ENCODE measurements around the gene CTNND1.

Gene CTNND1

DNA sequence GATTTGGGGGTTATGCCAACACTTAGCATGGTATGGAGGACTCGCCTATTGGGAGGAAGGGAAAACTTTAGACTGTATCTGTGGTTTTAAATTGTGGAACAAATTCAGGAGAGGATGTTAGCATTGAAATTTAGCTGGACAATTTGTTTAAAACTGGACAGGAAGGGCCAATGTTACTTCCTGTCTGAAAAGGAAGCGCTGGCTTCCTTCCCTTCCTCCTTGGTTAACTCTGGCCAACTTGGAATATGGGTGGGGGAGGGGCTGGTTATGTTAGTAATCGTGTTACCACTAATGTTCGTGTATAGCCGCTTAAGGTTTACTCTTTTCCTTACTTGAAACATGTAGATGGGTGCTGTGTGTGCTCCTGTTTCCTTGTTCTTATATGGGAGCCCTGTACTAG, 13.9 kb downstream of the CTNND1 start:
- no peak for TF ChIP-seq EZH2phosphoT487 (conservative IDR thresholded peaks at IDR 0.05; ENCODE audit: low read length)
- TF ChIP-seq, protein P1, sequence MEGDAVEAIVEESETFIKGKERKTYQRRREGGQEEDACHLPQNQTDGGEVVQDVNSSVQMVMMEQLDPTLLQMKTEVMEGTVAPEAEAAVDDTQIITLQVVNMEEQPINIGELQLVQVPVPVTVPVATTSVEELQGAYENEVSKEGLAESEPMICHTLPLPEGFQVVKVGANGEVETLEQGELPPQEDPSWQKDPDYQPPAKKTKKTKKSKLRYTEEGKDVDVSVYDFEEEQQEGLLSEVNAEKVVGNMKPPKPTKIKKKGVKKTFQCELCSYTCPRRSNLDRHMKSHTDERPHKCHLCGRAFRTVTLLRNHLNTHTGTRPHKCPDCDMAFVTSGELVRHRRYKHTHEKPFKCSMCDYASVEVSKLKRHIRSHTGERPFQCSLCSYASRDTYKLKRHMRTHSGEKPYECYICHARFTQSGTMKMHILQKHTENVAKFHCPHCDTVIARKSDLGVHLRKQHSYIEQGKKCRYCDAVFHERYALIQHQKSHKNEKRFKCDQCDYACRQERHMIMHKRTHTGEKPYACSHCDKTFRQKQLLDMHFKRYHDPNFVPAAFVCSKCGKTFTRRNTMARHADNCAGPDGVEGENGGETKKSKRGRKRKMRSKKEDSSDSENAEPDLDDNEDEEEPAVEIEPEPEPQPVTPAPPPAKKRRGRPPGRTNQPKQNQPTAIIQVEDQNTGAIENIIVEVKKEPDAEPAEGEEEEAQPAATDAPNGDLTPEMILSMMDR (IDR thresholded peaks at IDR 0.05; ENCODE audit: insufficient read depth, low read length, poor library complexity, severe bottlenecking): no peak
- Histone ChIP-seq H3K27ac (ENCODE audit: low read depth, low read length) (no peak overlapping the region), H4K20me1 (ENCODE audit: low read depth, low read length) (no peaks in the 10 kb centered on the region), H3K9me3 (ENCODE audit: insufficient read depth, low read length) (no peaks in the 10 kb centered on the region), H3K9me2 (replicated peaks; ENCODE audit: insufficient read depth, low read length) (no peaks in the 10 kb centered on the region), H3K79me2 (ENCODE audit: insufficient read depth, low read length) (no peaks in the 10 kb centered on the region), H2AFZ (ENCODE audit: low read depth, low read length, severe bottlenecking) (no peak overlapping the region), H3K9ac (ENCODE audit: low read length) (no peak overlapping the region), H3K4me3 (ENCODE audit: insufficient read depth, low read length, poor library complexity, severe bottlenecking) (no peak overlapping the region), H3K4me2 (ENCODE audit: low read depth, low read length, poor library complexity, severe bottlenecking) (no peak overlapping the region), H3F3A (ENCODE audit: insufficient read depth) (no peaks in the 10 kb centered on the region), H3K27me3 (ENCODE audit: low read length) (no peaks in the 10 kb centered on the region), H3K36me3 (ENCODE audit: low read length) (no peaks in the 10 kb centered on the region)

GRCh38 chr11:57776031-57776521, 14.5 kb downstream of the CTNND1 start:
- Histone ChIP-seq H3K27ac (ENCODE audit: low read depth, low read length) (no peak overlapping the region), H3K9me2 (replicated peaks; ENCODE audit: insufficient read depth, low read length) (no peaks in the 10 kb centered on the region), H3K4me2 (ENCODE audit: low read depth, low read length, poor library complexity, severe bottlenecking) (no peak overlapping the region), H3K36me3 (ENCODE audit: low read length) (no peaks in the 10 kb centered on the region), H3K79me2 (ENCODE audit: insufficient read depth, low read length) (no peaks in the 10 kb centered on the region), H3K9ac (ENCODE audit: low read length) (no peak overlapping the region), H3F3A (ENCODE audit: insufficient read depth) (no peaks in the 10 kb centered on the region), H2AFZ (ENCODE audit: low read depth, low read length, severe bottlenecking) (no peak overlapping the region), H3K9me3 (ENCODE audit: insufficient read depth, low read length) (no peaks in the 10 kb centered on the region), H3K27me3 (ENCODE audit: low read length) (no peaks in the 10 kb centered on the region), H3K4me3 (ENCODE audit: insufficient read depth, low read length, poor library complexity, severe bottlenecking) (no peak overlapping the region), H4K20me1 (ENCODE audit: low read depth, low read length) (no peaks in the 10 kb centered on the region)
- TF ChIP-seq, protein P1 (IDR thresholded peaks at IDR 0.05; ENCODE audit: insufficient read depth, low read length, poor library complexity, severe bottlenecking): no peak

GRCh38 chr11:57776577-57777210, 15.1 kb downstream of the CTNND1 start:
- no peaks in the 10 kb centered on the region for H3K9me2 ChIP-seq (replicated peaks; ENCODE audit: insufficient read depth, low read length)
- no peaks in the 10 kb centered on the region for H3K27me3 ChIP-seq (ENCODE audit: low read length)
- H3K36me3 ChIP-seq (ENCODE audit: low read length): no peaks in the 10 kb centered on the region
- H3K27ac ChIP-seq (ENCODE audit: low read depth, low read length): no peak overlapping the region
- no peaks in the 10 kb centered on the region for H4K20me1 ChIP-seq (ENCODE audit: low read depth, low read length)
- H3K79me2 ChIP-seq (ENCODE audit: insufficient read depth, low read length): no peaks in the 10 kb centered on the region
- TF ChIP-seq, protein P1 (IDR thresholded peaks at IDR 0.05; ENCODE audit: insufficient read depth, low read length, poor library complexity, severe bottlenecking): no peak
- no peak for TF ChIP-seq EZH2phosphoT487 (conservative IDR thresholded peaks at IDR 0.05; ENCODE audit: low read length)
- no peak overlapping the region for H3K9ac ChIP-seq (ENCODE audit: low read length)
- no peaks in the 10 kb centered on the region for H3K9me3 ChIP-seq (ENCODE audit: insufficient read depth, low read length)
- H3K4me3 ChIP-seq (ENCODE audit: insufficient read depth, low read length, poor library complexity, severe bottlenecking): no peak overlapping the region
- no peak overlapping the region for H2AFZ ChIP-seq (ENCODE audit: low read depth, low read length, severe bottlenecking)
- H3K4me2 ChIP-seq (ENCODE audit: low read depth, low read length, poor library complexity, severe bottlenecking): no peak overlapping the region
- H3F3A ChIP-seq (ENCODE audit: insufficient read depth): no peaks in the 10 kb centered on the region

Data from SU-DHL-6 (cell line).